H1 (cell line): ENCODE results near the gene KLK10.

Experiments
- BRCA1 ChIP-seq: IDR thresholded peaks from 2 replicates; pipeline ENCODE4 v1.6.1; 2012; ENCODE audit warnings: low read depth, low read length, improper control_type of control experiment
- CHD2 ChIP-seq: IDR thresholded peaks from 2 replicates; pipeline ENCODE4 v1.6.1; 2012; ENCODE audit warnings: low read length, improper control_type of control experiment
- CTCF ChIP-seq, 3 experiments: IDR thresholded peaks; 1 replicate in 2 of 3; 2 replicates in 1 of 3; pipeline versions ENCODE4 v1.5.1 to v1.6.1; 2011; ENCODE audit warnings: low read length in 3 of 3, mild to moderate bottlenecking in 3 of 3, inconsistent platforms in 2 of 3, low read depth in 1 of 3, moderate library complexity in 1 of 3; ENCODE audit not compliant: insufficient read depth in 1 of 3; ENCODE audit errors: control extremely low read depth in 1 of 3
- EP300 ChIP-seq, 2 experiments: IDR thresholded peaks; 1 replicate in 1 of 2; 2 replicates in 1 of 2; pipeline ENCODE4 v1.6.1; 2011 to 2012; ENCODE audit warnings: low read depth in 2 of 2, low read length in 2 of 2, mild to moderate bottlenecking in 2 of 2, borderline replicate concordance in 1 of 2, inconsistent platforms in 1 of 2, moderate library complexity in 1 of 2
- EZH2 ChIP-seq: fragments of 200-600 bp; sonication (generic); IDR thresholded peaks from 2 replicates; pipeline ENCODE4 v1.7.1; 2012; ENCODE audit warnings: low read depth, mild to moderate bottlenecking, moderate library complexity, low read length, inconsistent platforms; ENCODE audit not compliant: severe bottlenecking
- GABPA ChIP-seq: IDR thresholded peaks from 2 replicates; pipeline ENCODE4 v1.6.1; 2011; ENCODE audit warnings: mild to moderate bottlenecking, low read length, moderate library complexity, borderline replicate concordance; ENCODE audit not compliant: insufficient read depth
- PHF8 ChIP-seq: fragments of 200-600 bp; sonication (generic); conservative IDR thresholded peaks from 2 replicates; pipeline ENCODE4 v1.7.1; 2012; ENCODE audit warnings: low read depth, mild to moderate bottlenecking, inconsistent platforms, low read length, moderate library complexity
- POLR2A ChIP-seq, 2 experiments: IDR thresholded peaks; 1 replicate in 1 of 2; 2 replicates in 1 of 2; pipeline ENCODE4 v1.6.1; 2011; ENCODE audit warnings: low read depth in 2 of 2, low read length in 2 of 2, mild to moderate bottlenecking in 2 of 2; ENCODE audit errors: control extremely low read depth in 1 of 2
- POLR2AphosphoS5 ChIP-seq: IDR thresholded peaks from 2 replicates; pipeline ENCODE4 v1.6.1; 2011; ENCODE audit warnings: low read depth, low read length
- SIN3A ChIP-seq, 2 experiments: IDR thresholded peaks in 1 of 2; conservative IDR thresholded peaks in 1 of 2; 2 replicates each; pipeline ENCODE4 v1.6.1; 2011 to 2012; ENCODE audit warnings: low read length in 2 of 2, improper control_type of control experiment in 1 of 2, low read depth in 1 of 2, mild to moderate bottlenecking in 1 of 2
- SP2 ChIP-seq: IDR thresholded peaks from 2 replicates; pipeline ENCODE4 v1.6.1; 2012; ENCODE audit warnings: mild to moderate bottlenecking, low read length, inconsistent platforms
- SUZ12 ChIP-seq: fragments of 200-600 bp; sonication (generic); IDR thresholded peaks from 2 replicates; pipeline ENCODE4 v1.6.1; 2012; ENCODE audit warnings: mild to moderate bottlenecking, inconsistent platforms, low read length, moderate library complexity, mixed read lengths
- TAF1 ChIP-seq: IDR thresholded peaks from 2 replicates; pipeline ENCODE4 v1.6.1; 2011; ENCODE audit warnings: mild to moderate bottlenecking, low read depth, low read length
- YY1 ChIP-seq: IDR thresholded peaks from 2 replicates; pipeline ENCODE4 v1.6.1; 2011; ENCODE audit warnings: low read depth, mild to moderate bottlenecking, low read length

- TF ChIP-seq GABPA = no peak
- TF ChIP-seq CTCF (IDR thresholded peaks at IDR 0.05; ENCODE audit: control extremely low read depth in 1 of 3, insufficient read depth in 1 of 3, low read depth in 1 of 3, low read length in 3 of 3) = no peak
- no peak for TF ChIP-seq BRCA1
- no peak for TF ChIP-seq POLR2A (IDR thresholded peaks at IDR 0.05; ENCODE audit: control extremely low read depth in 1 of 2, low read depth in 2 of 2, low read length in 2 of 2)
- no peak for TF ChIP-seq YY1
- no peak for TF ChIP-seq PHF8
- TF ChIP-seq SUZ12 = no peak
- TF ChIP-seq TAF1 = no peak
- no peak for TF ChIP-seq CHD2
- TF ChIP-seq POLR2AphosphoS5 = no peak
- TF ChIP-seq EZH2 = no peak
- TF ChIP-seq SP2 = no peak
- TF ChIP-seq EP300 (IDR thresholded peaks at IDR 0.05; ENCODE audit: borderline replicate concordance in 1 of 2, low read depth in 2 of 2, low read length in 2 of 2) = no peak
- no peak for TF ChIP-seq SIN3A (conservative IDR thresholded peaks at IDR 0.05 in 1 of 2, IDR thresholded peaks at IDR 0.05 in 1 of 2; ENCODE audit: low read depth in 1 of 2, low read length in 2 of 2)
Measured at GRCh38 chr19:51063664-51064063, 44.2 kb upstream of the KLK10 start.
